Measurements from ENCODE around the gene VWDE. TPM values are rescaled to one million over a fixed set of nuclear protein-coding genes. Genes with fewer than 3 reads are reported as not detected.

Gene VWDE
- total and polyA plus RNA-seq, 2 of the 8 experiments (the other 6 are each of a cell fraction or from before 2014, with no cell fraction given) = 11.0 to 21.2 TPM

GRCh38 chr7:12323415-12323814 is 80.2 kb downstream of the VWDE start:
- Histone ChIP-seq H2BK5ac (ENCODE audit: low read depth, low read length) (no peak overlapping the region), H4K91ac (replicated peaks; ENCODE audit: insufficient read length, low read length) (no peak overlapping the region), H2BK20ac (ENCODE audit: low read length) (no peak overlapping the region), H3K23me2 (ENCODE audit: low read depth, low read length) (no peaks in the 10 kb centered on the region), H2BK120ac (replicated peaks; ENCODE audit: low read depth, low read length) (no peak overlapping the region), H2BK15ac (ENCODE audit: low read length) (no peak overlapping the region), H3K4me1 (replicated peaks in 1 of 4; ENCODE audit: control insufficient read depth in 3 of 4, insufficient read depth in 4 of 4, low read length in 3 of 4) (peaks cover 0 to 4% (median 3%) of the 10 kb centered on the region in 4 experiments; a peak in 4 of 7 replicates), H3K18ac (ENCODE audit: extremely low read depth, low read length) (peak overlapping the region; percentile 28), H3K4ac (replicated peaks; ENCODE audit: insufficient read length, low read depth, low read length) (no peak overlapping the region), H4K5ac (ENCODE audit: insufficient read length, low read depth, low read length) (no peak overlapping the region), H2AK5ac (ENCODE audit: low read depth, low read length) (no peak overlapping the region), H3K56ac (replicated peaks; ENCODE audit: insufficient read length, low read depth, low read length) (no peak overlapping the region), H3K79me2 (ENCODE audit: control insufficient read depth in 1 of 2, insufficient read depth in 2 of 2, low read length in 2 of 2) (no peaks in the 10 kb centered on the region; a peak in 1 of 4 replicates), H3K4me2 (ENCODE audit: insufficient read depth in 1 of 2, low read depth in 2 of 2, low read length in 2 of 2) (no peak overlapping the region), H4K20me1 (replicated peaks in 1 of 2; ENCODE audit: control insufficient read depth in 1 of 2, insufficient read depth in 2 of 2, low read length in 2 of 2) (no peaks in the 10 kb centered on the region), H2BK12ac (ENCODE audit: low read depth, low read length) (no peak overlapping the region; the same call in 1 of the 2 replicates), H3K9ac (replicated peaks in 1 of 4; ENCODE audit: extremely low read depth in 1 of 4, low read depth in 3 of 4, low read length in 3 of 4) (no peak overlapping the region), H3K9me3 (ENCODE audit: insufficient read depth in 2 of 2, low read depth in 1 of 2, low read length in 1 of 2) (no peaks in the 10 kb centered on the region), H3K79me1 (ENCODE audit: low read depth, low read length) (no peaks in the 10 kb centered on the region), H3K23ac (ENCODE audit: insufficient read length) (no peak overlapping the region), H3K27me3 (replicated peaks in 1 of 4; ENCODE audit: control insufficient read depth in 3 of 4, extremely low read depth in 1 of 4, insufficient read depth in 3 of 4, low read length in 3 of 4) (no peaks in the 10 kb centered on the region), H3K4me3 (ENCODE audit: extremely low read depth in 1 of 4, insufficient read depth in 2 of 4, low read depth in 3 of 4, low read length in 4 of 4) (no peak overlapping the region), H3K36me3 (ENCODE audit: control insufficient read depth in 2 of 4, insufficient read depth in 4 of 4, low read length in 3 of 4) (no peaks in the 10 kb centered on the region; a peak in 2 of 8 replicates), H2AFZ (ENCODE audit: low read length) (no peak overlapping the region), H4K8ac (ENCODE audit: extremely low read depth, insufficient read depth, low read length) (no peak overlapping the region), H3K27ac (ENCODE audit: low read depth, low read length) (no peak overlapping the region), H3K14ac (ENCODE audit: insufficient read length) (no peak overlapping the region)
- ChIA-PET CTCF (ENCODE audit: partially characterized antibody) (interaction anchor here (0.7 to 3.0 kb wide), 10 partner anchors 13 to 258 kb away, joined by 3 to 19 read pairs (median 6); no protein-coding TSS in a partner anchor), POLR2A (ENCODE audit: partially characterized antibody) (no interaction called here)
- 86% methylated on average over 10 of the region's 10 CpGs; no CpG with 5 or more reads in 1 of the 2 experiments for WGBS, 2 experiments (ENCODE audit: extremely low coverage in 1 of 2, insufficient coverage in 1 of 2, insufficient read length in 1 of 2, insufficient replicate concordance in 2 of 2, low coverage in 1 of 2, low lambda C conversion rate in 2 of 2, missing lambda C conversion rate in 1 of 2)
- FAIRE-seq (no peak), DNase-seq (ENCODE audit: low read depth in 1 of 2, low spot score in 2 of 2) (no peak)
- no peak for TF ChIP-seq POLR2A (IDR thresholded peaks at IDR 0.05; ENCODE audit: control extremely low read depth in 1 of 2, low read depth in 2 of 2, low read length in 2 of 2)
- no peak for TF ChIP-seq SIN3A (conservative IDR thresholded peaks at IDR 0.05 in 1 of 2, IDR thresholded peaks at IDR 0.05 in 1 of 2; ENCODE audit: low read depth in 1 of 2, low read length in 2 of 2)
- TF ChIP-seq MAX (IDR thresholded peaks at IDR 0.05) = no peak
- no peak for TF ChIP-seq HDAC2 (IDR thresholded peaks at IDR 0.05; ENCODE audit: borderline replicate concordance in 1 of 2, low read depth in 2 of 2, low read length in 2 of 2)
- no peak for TF ChIP-seq KDM5A (IDR thresholded peaks at IDR 0.05; ENCODE audit: low read length)
- TF ChIP-seq RAD21 (IDR thresholded peaks at IDR 0.05 in 1 of 2, conservative IDR thresholded peaks at IDR 0.05 in 1 of 2; ENCODE audit: low read depth in 2 of 2, low read length in 2 of 2) = no peak
- no peak for TF ChIP-seq POU5F1 (IDR thresholded peaks at IDR 0.05; ENCODE audit: low read depth, low read length)
- TF ChIP-seq NANOG (IDR thresholded peaks at IDR 0.05; ENCODE audit: insufficient read depth, low read depth, low read length, poor library complexity, severe bottlenecking) = no peak
- no peak for TF ChIP-seq CHD1 (IDR thresholded peaks at IDR 0.05; ENCODE audit: low read depth, low read length)

Data from H1 (cell line).